Cardiac fibroblast (primary cell): Measurements from ENCODE around the gene LAIR1.
"Not testable (repeated sequence)": the region's sequence is repeated elsewhere in the genome, so short reads cannot be mapped to it uniquely, and the experiment has no call there.

Experiments
- DNase-seq, 2 donors: peaks; one replicate each; pipeline versions ENCODE4 v3.0.0 to v3.0.0-alpha.2; 2010; ENCODE audit warnings: low read depth in 2 of 2
- H3K4me3 ChIP-seq, 2 donors: replicated peaks in 1 of 2; 1 replicate in 1 of 2; 2 replicates in 1 of 2; pipeline ENCODE4 v1.5.1; 2011; ENCODE audit warnings: low read depth in 2 of 2, low read length in 2 of 2, mild to moderate bottlenecking in 2 of 2, moderate library complexity in 1 of 2
- TF ChIP-seq, protein P1 (sequence below): IDR thresholded peaks from one replicate; pipeline ENCODE4 v1.5.1; 2011; ENCODE audit warnings: low read depth, mild to moderate bottlenecking, low read length, inconsistent platforms

LAIR1 gene

DNA sequence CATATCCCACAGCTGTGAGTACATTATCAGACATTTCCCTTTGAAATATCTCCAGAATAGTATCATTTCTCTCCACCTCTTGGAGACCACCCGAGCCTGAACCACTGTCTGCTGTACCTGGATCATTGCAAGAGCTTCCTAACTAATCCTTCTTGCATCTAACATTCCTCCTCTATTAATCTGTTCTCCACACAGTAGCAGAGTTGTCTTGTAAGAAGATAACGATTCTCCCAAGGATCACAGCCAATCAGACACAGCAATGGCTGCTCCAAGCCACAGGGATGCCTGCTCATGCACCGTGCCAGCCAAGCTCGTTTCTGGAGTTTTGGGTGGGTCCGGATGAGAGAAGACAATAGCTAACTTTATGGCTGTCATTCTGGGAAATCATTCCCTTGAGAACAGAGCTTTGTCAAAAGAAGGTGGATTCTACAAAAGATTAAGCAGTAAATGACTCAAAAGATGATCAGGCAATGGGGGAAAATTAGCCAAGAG, 14.5 kb upstream of the LAIR1 start:
- TF ChIP-seq, protein P1, sequence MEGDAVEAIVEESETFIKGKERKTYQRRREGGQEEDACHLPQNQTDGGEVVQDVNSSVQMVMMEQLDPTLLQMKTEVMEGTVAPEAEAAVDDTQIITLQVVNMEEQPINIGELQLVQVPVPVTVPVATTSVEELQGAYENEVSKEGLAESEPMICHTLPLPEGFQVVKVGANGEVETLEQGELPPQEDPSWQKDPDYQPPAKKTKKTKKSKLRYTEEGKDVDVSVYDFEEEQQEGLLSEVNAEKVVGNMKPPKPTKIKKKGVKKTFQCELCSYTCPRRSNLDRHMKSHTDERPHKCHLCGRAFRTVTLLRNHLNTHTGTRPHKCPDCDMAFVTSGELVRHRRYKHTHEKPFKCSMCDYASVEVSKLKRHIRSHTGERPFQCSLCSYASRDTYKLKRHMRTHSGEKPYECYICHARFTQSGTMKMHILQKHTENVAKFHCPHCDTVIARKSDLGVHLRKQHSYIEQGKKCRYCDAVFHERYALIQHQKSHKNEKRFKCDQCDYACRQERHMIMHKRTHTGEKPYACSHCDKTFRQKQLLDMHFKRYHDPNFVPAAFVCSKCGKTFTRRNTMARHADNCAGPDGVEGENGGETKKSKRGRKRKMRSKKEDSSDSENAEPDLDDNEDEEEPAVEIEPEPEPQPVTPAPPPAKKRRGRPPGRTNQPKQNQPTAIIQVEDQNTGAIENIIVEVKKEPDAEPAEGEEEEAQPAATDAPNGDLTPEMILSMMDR, result no peak
- no peak overlapping the region for H3K4me3 ChIP-seq
- DNase-seq, result no peak

DNA sequence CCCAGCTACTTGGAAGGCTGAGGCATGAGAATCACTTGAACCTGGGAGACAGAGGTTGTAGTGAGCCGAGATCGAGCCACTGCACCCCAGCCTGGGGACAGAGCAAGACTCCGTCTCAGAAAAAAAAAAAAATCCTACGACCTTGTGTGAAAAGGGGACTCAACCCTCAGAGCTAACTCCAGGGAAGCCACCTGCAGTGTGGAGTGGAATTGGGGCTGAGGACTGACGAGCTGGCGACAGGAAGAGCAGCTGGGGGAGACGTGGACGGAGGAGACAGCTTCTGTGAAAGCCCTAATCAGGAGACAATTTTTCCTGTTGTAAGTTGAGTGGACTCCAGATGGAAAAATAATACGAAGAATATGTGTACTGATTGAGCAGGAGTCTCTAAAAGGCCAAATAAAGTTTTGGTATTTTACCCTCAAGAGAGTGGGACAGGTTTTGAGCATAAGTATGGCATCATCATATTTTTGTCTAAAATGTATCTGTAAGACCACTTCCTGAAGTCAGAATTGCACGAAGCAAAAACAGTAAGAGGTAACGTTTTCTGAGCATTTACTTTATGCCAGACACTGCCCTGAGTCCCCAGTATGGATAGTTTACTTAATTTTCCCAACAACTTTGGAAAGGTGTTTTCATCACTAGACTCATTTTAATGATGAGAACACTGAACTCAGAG, 12.0 kb upstream of the LAIR1 start:
- no peak for DNase-seq
- H3K4me3 ChIP-seq, result no peak overlapping the region
- TF ChIP-seq, protein P1, result no peak

DNA sequence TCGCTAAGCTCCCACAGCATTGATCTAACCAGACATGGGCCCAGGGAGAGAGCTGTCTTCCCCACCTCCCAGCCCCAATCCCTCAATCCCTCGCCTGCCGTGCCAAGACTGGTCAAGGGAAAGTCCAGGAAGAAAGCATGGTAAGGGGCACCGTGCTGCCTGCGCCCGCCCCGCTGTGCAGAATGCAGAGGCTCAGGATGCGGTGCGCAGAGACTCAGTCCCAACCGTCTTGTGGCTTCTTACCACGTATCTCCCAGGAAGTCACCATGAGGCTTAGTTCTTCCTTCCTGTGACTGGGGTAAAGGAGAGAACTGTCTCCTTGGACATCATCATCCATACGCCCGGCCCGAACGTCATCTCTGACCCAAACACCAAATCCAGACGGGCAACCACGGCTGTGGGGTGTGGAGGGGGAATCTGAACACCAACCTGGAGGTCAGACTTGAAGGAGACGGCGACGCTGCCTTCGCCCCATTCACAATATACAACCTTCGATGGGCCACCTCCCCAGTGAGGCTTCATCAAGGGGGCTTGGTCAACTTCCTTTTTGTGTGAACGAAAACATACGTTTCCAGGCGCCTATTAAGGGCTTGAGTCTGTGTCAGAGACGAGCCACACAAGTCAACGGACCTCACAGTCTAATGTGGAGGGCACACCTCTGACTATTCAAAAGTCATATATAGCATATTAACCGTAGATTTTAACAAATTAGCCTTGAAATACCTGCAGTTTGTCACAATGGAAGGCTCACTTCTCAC, 10.6 kb upstream of the LAIR1 start:
- not testable (repeated sequence) for H3K4me3 ChIP-seq

DNA sequence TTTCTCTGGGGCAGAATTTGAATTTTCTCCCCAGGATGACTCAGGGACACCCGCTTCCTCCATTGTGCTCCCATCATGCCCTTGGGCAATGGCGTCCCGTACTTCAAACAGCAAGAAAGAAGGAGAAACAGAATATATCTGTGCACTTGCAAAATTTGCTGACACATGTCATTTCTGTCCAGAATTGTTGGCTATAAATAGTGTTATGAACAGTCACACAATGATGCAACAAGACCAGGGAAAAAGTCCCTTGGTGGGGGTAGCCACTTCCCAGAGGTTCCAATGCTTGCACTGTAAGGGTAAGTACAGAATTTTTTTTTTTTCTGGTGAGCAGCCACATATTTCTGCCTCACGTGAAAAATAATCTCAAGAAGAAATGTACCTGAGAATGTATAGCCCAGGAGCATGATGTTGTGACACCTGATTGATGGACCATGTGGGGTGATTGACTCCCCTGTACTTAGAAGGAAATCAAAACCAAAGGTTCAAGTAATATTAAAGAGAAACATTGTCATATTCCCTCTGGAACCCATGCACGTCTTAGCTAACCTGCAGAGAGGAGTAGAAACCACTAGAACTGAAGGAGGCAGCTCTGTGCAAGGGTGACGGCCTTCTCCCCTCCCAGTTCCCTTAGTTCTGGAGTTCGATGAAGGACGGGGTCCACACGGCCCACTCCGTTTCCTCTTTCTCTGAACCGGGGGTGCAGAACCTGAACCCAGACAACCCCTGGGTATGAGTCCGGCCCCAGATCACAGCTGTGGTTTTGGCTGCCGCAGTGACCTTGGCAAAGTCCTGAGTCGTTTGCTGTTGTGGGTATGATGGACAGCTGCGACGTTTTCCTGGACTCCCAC, 9.3 kb upstream of the LAIR1 start:
- no peak for DNase-seq
- TF ChIP-seq, protein P1, result no peak
- no peak overlapping the region for H3K4me3 ChIP-seq

More for the DNA sequence above, 10.6 kb upstream of the LAIR1 start:
- DNase-seq, result not testable (repeated sequence)

DNA sequence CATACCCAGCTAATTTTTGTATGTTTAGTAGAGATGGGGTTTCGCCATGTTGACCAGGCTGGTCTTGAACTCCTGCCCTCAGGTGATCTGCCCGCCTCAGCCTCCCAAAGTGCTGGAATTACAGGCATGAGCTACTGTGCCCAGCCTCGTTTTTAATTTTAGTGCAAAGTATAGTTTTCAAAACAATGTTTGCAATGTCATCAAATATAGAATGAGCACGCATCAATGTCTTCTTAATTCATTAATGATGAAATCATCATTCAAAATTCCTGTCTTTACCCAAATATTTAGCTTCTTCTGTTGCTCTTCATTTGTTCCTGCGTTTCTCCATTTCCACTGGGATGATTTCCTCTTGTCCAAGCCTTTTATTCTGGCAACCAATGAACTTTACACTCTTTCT, 6.7 kb upstream of the LAIR1 start:
- not testable (repeated sequence) for H3K4me3 ChIP-seq, DNase-seq

DNA sequence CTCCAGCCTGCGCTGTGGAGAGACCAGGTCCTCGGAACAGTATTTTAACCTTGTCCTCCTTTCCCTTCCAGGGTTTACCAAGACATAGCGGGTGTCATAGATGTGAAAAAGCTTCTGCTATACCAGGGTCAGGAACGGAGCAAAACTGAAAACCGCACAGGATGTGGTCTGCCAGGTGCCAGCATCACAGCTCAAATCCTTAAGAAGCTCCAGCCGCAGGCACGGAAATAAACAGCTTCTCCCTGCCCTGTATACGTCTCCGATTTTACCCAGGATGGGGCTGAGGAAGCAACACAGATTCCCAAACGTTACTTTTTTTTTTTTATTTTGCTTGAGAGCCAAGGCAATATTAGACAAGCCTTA, 5.7 kb upstream of the LAIR1 start:
- not testable (repeated sequence) for DNase-seq, H3K4me3 ChIP-seq

DNA sequence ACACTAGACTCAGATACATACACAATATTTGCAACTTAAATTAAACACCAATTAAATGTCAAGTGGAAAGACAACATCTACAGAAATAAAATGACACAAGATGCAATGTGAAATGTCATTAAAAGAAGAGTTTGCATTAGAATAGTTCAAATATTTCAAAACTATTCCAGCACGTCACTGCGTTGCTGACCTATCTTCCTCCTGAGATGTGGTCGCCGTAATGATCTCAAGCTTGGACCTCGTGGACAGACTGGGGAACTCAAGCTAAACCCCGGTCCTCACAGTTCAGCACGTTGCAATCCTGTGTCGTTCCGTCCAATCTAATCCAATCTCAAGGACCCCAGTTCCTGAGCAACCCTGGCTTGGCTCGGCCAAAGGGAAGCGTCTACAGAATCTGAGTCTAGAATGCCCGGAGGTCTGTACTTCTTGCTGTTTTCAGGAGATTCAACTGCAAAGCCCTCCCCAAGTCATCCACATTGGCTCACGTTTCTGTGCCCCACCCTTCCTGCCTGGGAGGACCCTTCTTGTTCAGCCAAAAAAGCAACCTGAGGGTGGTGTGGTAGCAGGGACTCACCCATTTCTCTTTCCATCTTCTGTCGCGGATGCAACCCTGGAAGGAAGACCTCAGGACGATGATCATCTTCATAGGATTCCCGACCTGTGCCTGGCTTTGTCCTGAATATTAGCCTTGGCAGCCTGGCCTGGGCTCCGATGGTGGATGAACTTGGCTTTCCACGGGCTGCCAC, 5.1 kb upstream of the LAIR1 start:
- not testable (repeated sequence) for DNase-seq, H3K4me3 ChIP-seq

DNA sequence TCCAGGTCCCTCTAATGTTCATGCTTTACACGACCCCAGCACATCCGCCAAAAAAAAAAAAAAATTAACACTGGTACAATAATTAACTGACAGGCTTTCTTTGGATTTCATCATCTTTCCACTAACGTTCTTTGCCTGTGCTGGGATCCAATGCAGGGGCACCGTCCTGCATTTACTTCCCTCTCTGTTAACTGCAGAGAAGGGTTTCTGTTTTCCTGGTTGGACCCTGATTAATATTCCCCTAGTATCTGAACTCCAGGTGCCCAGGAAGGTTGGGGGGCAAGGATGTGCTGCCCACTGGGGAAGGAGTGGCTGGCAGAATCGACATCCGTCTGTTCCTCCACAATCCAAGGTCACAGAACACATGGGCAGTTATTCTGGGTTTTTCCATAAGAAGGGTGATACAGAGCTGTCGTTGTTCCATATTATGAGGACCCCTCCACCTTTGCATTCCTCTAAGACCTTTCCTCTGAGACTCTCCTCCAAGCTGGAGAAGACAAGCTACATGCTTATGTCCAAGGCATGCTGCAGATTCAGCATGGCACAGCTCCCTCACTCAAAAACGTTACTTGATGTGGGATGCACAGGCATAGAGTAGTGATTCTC, 4.5 kb upstream of the LAIR1 start:
- no peak for DNase-seq
- TF ChIP-seq, protein P1, result no peak
- H3K4me3 ChIP-seq, result no peak overlapping the region
